AG04450 (cell line): ENCODE data around the gene LARP7. TPM values are rescaled to one million over a fixed set of nuclear protein-coding genes. Genes with fewer than 3 reads are reported as not detected.
"Not testable (repeated sequence)": the region's sequence is repeated elsewhere in the genome, so short reads cannot be mapped to it uniquely, and the experiment has no call there.

Experiments
- CTCF ChIA-PET: fragments of 300-600, 350-600 bp; formaldehyde crosslinking; extraction: SDS; loops from one replicate; lab custom pipeline; 2022; ENCODE audit warnings: antibody characterized with exemption, inconsistent platforms; lab: Charles Lee
- POLR2A ChIA-PET: fragments of 350-600 bp; formaldehyde crosslinking; extraction: SDS; loops from one replicate; lab custom pipeline; 2021; ENCODE audit warnings: antibody characterized with exemption, inconsistent platforms; lab: Yijun Ruan, JAX
- DNase-seq: peaks from one replicate; pipeline ENCODE4 v3.0.0-alpha.2; 2011; ENCODE audit warnings: low read depth, low spot score
- H3K27ac ChIP-seq: one replicate; pipeline ENCODE4 v1.5.1; 2012; ENCODE audit warnings: low read depth, low read length, control low read depth
- H3K27me3 ChIP-seq: one replicate; pipeline ENCODE4 v1.6.0; 2012; ENCODE audit warnings: low read length; ENCODE audit not compliant: control insufficient read depth, insufficient read depth
- H3K4me3 ChIP-seq: 2 replicates; pipeline ENCODE4 v1.5.1; 2011; ENCODE audit warnings: mild to moderate bottlenecking, low read depth, low read length, control low read depth
- H3K9me3 ChIP-seq: 2 replicates; pipeline ENCODE4 v1.5.1; 2012; ENCODE audit warnings: low read length; ENCODE audit not compliant: control insufficient read depth, insufficient read depth
- CTCF ChIP-seq: IDR thresholded peaks from 2 replicates; pipeline ENCODE4 v1.5.1; 2011; ENCODE audit warnings: low read depth, low read length, control low read depth, inconsistent platforms
- polyA plus RNA-seq: library from polyadenylated mRNA; depleted of rRNA; stranded (reverse); fragments of >200 nt; gene quantifications from 2 replicates; pipeline ENCODE4 v1.2.3, GENCODE V29; 2011

The LARP7 gene
- polyA plus RNA-seq, 1 experiment = 44.2 TPM

- TF ChIP-seq CTCF = no peak
- Histone ChIP-seq H3K27ac (no peak overlapping the region), H3K27me3 (no peaks in the 10 kb centered on the region), H3K4me3 (no peak overlapping the region), H3K9me3 (no peaks in the 10 kb centered on the region)
- no peak for DNase-seq
- CTCF ChIA-PET = interaction anchor here (0.9 kb wide), 1 partner anchor 266 kb away, joined by 4 read pairs; no protein-coding TSS in a partner anchor
- POLR2A ChIA-PET = no interaction called here
These were observed 43.4 kb upstream of the LARP7 start for GRCh38 chr4:112593438-112594133.

GRCh38 chr4:112594993-112595392 is 42.0 kb upstream of the LARP7 start:
- ChIA-PET POLR2A (no interaction called here), CTCF (interaction anchor here (1.0 kb wide), 1 partner anchor 10 kb away, joined by 5 read pairs; no protein-coding TSS in a partner anchor)
- no peaks in the 10 kb centered on the region for H3K27me3 ChIP-seq
- TF ChIP-seq CTCF = no peak
- no peak for DNase-seq
- H3K27ac ChIP-seq = no peak overlapping the region
- no peaks in the 10 kb centered on the region for H3K9me3 ChIP-seq
- H3K4me3 ChIP-seq = no peak overlapping the region

GRCh38 chr4:112604589-112604988 is 32.4 kb upstream of the LARP7 start:
- POLR2A ChIA-PET = no interaction called here
- DNase-seq = peak; percentile 13
- H3K27me3 ChIP-seq = no peaks in the 10 kb centered on the region
- no peak overlapping the region for H3K4me3 ChIP-seq
- peak; percentile 78 for TF ChIP-seq CTCF
- no peak overlapping the region for H3K27ac ChIP-seq
- no peaks in the 10 kb centered on the region for H3K9me3 ChIP-seq
- CTCF ChIA-PET = interaction anchor here (0.6 to 11.8 kb wide), 29 partner anchors 8 to 531 kb away, joined by 3 to 199 read pairs (median 5); no protein-coding TSS in a partner anchor

- DNase-seq, POLR2A ChIA-PET, H3K4me3 ChIP-seq, H3K9me3 ChIP-seq, H3K27me3 ChIP-seq, H3K27ac ChIP-seq: not testable (repeated sequence)
- CTCF ChIA-PET = interaction anchor here (1.3 to 3.6 kb wide), 4 partner anchors 7 to 292 kb away, joined by 3 to 18 read pairs (median 6); no protein-coding TSS in a partner anchor
These were observed 24.1 kb upstream of the LARP7 start for GRCh38 chr4:112612814-112613213.

- ChIA-PET POLR2A (no interaction called here), CTCF (no interaction called here)
- Histone ChIP-seq H3K4me3 (no peak overlapping the region), H3K27ac (no peak overlapping the region), H3K27me3 (no peaks in the 10 kb centered on the region), H3K9me3 (no peaks in the 10 kb centered on the region)
- no peak for DNase-seq
- TF ChIP-seq CTCF = no peak
These were observed 20.0 kb upstream of the LARP7 start for GRCh38 chr4:112616984-112617383.
